Hair follicle dermal papilla cell (primary cell): ENCODE measurements around the gene QPCTL. TPM values are rescaled to one million over a fixed set of nuclear protein-coding genes. Genes with fewer than 3 reads are reported as not detected.

Experiments
- small RNA-seq: library from RNA; depleted of rRNA; stranded (forward); fragments of <200 nt; gene quantifications from one replicate; pipeline ENCODE3, GENCODE V24; 2012
- total RNA-seq: library from RNA; depleted of rRNA; stranded (reverse); fragments of >200 nt; gene quantifications from 2 replicates; pipeline ENCODE4 v1.2.3, GENCODE V29; 2012

The QPCTL gene
- total RNA-seq: 21.7 and 23.0 TPM in 2 replicates

GRCh38 chr19:45692187-45693105 is at the start of gene QPCTL:
Gene QPCTL (plus strand): TSS chr19:45692666. CDS start chr19:45692704, 38 bp downstream.

GRCh38 chr19:45667620-45668341 is 24.7 kb upstream of the QPCTL start, which contains the start of gene GIPR:
Gene GIPR (plus strand): TSS chr19:45668221. CDS start chr19:45669521, 1,300 bp downstream.

GRCh38 chr19:45691516-45692186 is 815 bp upstream of the QPCTL start, which contains the start of gene SNRPD2:
Gene SNRPD2 (minus strand): TSS chr19:45691953. CDS start chr19:45691888, 65 bp downstream.

GRCh38 chr19:45730368-45731288 is 38.2 kb downstream of the QPCTL start, which contains the start of gene FBXO46:
Gene FBXO46 (minus strand): TSS chr19:45730896. CDS start chr19:45713495, 17,401 bp downstream.

GRCh38 chr19:45733160-45733810 is 40.8 kb downstream of the QPCTL start, which contains the start of gene MEIOSIN:
Gene MEIOSIN (plus strand): TSS chr19:45733439. CDS start chr19:45735377, 1,938 bp downstream.

Small RNA genes lying within 50 kb of the gene (small RNA-seq; reads per million reads assigned to genes)
- gene MIR642A: 3.7 reads per million, percentile 70 among the genes with 10 or more reads in this experiment
- not detected for gene RN7SL836P

Other genes starting within 250 kb of the QPCTL start
- 1.3 and 2.9 TPM in 2 replicates for gene FOSB, start 224.7 kb upstream of the QPCTL start, total RNA-seq
- gene RTN2, start 195.6 kb upstream of the QPCTL start, total RNA-seq: 11.0 and 16.0 TPM in 2 replicates
- 0.61 and 1.8 TPM in 2 replicates for gene PPM1N, start 194.2 kb upstream of the QPCTL start, total RNA-seq
- gene VASP, start 185.2 kb upstream of the QPCTL start, total RNA-seq: 116 and 135 TPM in 2 replicates
- 12.0 and 16.3 TPM in 2 replicates for gene OPA3, start 107.9 kb upstream of the QPCTL start, total RNA-seq
- not detected in 2 replicates for gene GPR4, start 90.5 kb upstream of the QPCTL start, total RNA-seq
- gene EML2, start 53.3 kb upstream of the QPCTL start, total RNA-seq: 25.2 and 27.0 TPM in 2 replicates
- 0.49 TPM in 1 of 2 replicates, not detected in the other for gene GIPR, start 24.4 kb upstream of the QPCTL start, total RNA-seq
- gene SNRPD2, start 713 bp upstream of the QPCTL start, total RNA-seq: 116 and 182 TPM in 2 replicates
- 8.8 and 9.7 TPM in 2 replicates for gene FBXO46, start 38.2 kb downstream of the QPCTL start, total RNA-seq
- gene MEIOSIN, start 40.8 kb downstream of the QPCTL start, total RNA-seq: not detected in 2 replicates
- 15.3 and 17.2 TPM in 2 replicates for gene SIX5, start 76.6 kb downstream of the QPCTL start, total RNA-seq
- 115 and 129 TPM in 2 replicates for gene DMPK, start 89.8 kb downstream of the QPCTL start, total RNA-seq
- gene DMWD, start 100.2 kb downstream of the QPCTL start, total RNA-seq: 67.4 and 90.9 TPM in 2 replicates
- 0.16 and 0.24 TPM in 2 replicates for gene RSPH6A, start 122.6 kb downstream of the QPCTL start, total RNA-seq
- gene SYMPK, start 170.5 kb downstream of the QPCTL start, total RNA-seq: 42.0 and 44.0 TPM in 2 replicates
- gene FOXA3, start 171.7 kb downstream of the QPCTL start, total RNA-seq: not detected in 2 replicates
- gene IRF2BP1, start 193.5 kb downstream of the QPCTL start, total RNA-seq: 41.0 and 44.3 TPM in 2 replicates
- gene MYPOP, start 209.9 kb downstream of the QPCTL start, total RNA-seq: 1.6 and 2.4 TPM in 2 replicates
- gene NANOS2, start 222.1 kb downstream of the QPCTL start, total RNA-seq: not detected in 2 replicates